Esophagus muscularis mucosa (tissue), 4 donors: Measurements from ENCODE around the gene GRID1.

Experiments used
- EP300 ChIP-seq: sonication (generic); formaldehyde crosslinking; IDR thresholded peaks from one replicate; pipeline ENCODE4 v1.6.1; 2017; ENCODE audit warnings: antibody characterized with exemption
- POLR2A ChIP-seq: fragments of 450-650 bp; IDR thresholded peaks from one replicate; pipeline ENCODE4 v1.6.1; 2017; ENCODE audit warnings: antibody characterized with exemption, moderate library complexity, mild to moderate bottlenecking, low read depth
- POLR2AphosphoS5 ChIP-seq, 2 donors: sonication (generic); formaldehyde crosslinking; IDR thresholded peaks; one replicate each; pipeline ENCODE4 v1.6.1; 2017; ENCODE audit warnings: antibody characterized with exemption in 2 of 2
- TF ChIP-seq, protein P1 (sequence below), 3 experiments: fragments of 200-600 bp in 2 of 3; fragments of 450-650 bp in 1 of 3; sonication (generic) in 2 of 3; IDR thresholded peaks; one replicate each; pipeline ENCODE4 v1.5.1; 2017 to 2019; ENCODE audit warnings: antibody characterized with exemption in 3 of 3, mild to moderate bottlenecking in 2 of 3, moderate library complexity in 1 of 3

DNA sequence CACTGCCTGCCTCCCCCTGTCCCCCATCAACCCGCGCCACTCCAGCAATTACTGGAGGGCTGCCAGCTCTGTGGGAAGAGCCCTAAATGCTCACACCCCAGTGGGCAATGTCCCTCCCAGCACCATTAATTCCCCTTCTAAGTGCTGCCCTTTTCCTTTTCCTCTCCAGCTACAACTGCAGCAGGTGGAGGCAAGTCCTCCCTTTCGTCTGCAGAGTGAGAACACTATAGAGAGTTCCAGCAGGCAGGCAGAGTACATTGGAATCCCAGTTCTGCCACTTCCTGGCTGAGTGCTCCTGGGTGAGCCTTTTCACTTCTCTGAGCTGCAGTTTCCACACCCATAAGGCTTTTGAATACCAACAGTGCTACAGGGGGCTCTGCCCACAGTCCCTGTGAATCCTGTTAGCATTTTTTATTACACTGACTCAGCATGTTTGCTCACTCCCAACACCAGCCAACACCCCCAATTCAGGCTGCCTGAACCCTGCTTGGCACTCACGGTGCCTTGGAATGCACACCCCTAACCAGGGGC lies 447.0 kb downstream of the GRID1 start:
- TF ChIP-seq, protein P1, sequence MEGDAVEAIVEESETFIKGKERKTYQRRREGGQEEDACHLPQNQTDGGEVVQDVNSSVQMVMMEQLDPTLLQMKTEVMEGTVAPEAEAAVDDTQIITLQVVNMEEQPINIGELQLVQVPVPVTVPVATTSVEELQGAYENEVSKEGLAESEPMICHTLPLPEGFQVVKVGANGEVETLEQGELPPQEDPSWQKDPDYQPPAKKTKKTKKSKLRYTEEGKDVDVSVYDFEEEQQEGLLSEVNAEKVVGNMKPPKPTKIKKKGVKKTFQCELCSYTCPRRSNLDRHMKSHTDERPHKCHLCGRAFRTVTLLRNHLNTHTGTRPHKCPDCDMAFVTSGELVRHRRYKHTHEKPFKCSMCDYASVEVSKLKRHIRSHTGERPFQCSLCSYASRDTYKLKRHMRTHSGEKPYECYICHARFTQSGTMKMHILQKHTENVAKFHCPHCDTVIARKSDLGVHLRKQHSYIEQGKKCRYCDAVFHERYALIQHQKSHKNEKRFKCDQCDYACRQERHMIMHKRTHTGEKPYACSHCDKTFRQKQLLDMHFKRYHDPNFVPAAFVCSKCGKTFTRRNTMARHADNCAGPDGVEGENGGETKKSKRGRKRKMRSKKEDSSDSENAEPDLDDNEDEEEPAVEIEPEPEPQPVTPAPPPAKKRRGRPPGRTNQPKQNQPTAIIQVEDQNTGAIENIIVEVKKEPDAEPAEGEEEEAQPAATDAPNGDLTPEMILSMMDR (IDR thresholded peaks at IDR 0.05), result no peak
- TF ChIP-seq EP300 (no peak), POLR2AphosphoS5 (IDR thresholded peaks at IDR 0.05) (no peak), POLR2A (no peak)
